Esophagus muscularis mucosa (tissue), 4 donors: ENCODE measurements around the gene DNAJC1.

Experiments
- CTCF ChIP-seq, 3 experiments: fragments of 200-600 bp in 2 of 3; fragments of 450-650 bp in 1 of 3; sonication (generic) in 2 of 3; IDR thresholded peaks; one replicate each; pipeline ENCODE4 v1.5.1; 2017 to 2019; ENCODE audit warnings: antibody characterized with exemption in 3 of 3, mild to moderate bottlenecking in 2 of 3, moderate library complexity in 1 of 3
- EP300 ChIP-seq: sonication (generic); formaldehyde crosslinking; IDR thresholded peaks from one replicate; pipeline ENCODE4 v1.6.1; 2017; ENCODE audit warnings: antibody characterized with exemption
- POLR2A ChIP-seq: fragments of 450-650 bp; IDR thresholded peaks from one replicate; pipeline ENCODE4 v1.6.1; 2017; ENCODE audit warnings: antibody characterized with exemption, moderate library complexity, mild to moderate bottlenecking, low read depth
- POLR2AphosphoS5 ChIP-seq, 2 donors: sonication (generic); formaldehyde crosslinking; IDR thresholded peaks; one replicate each; pipeline ENCODE4 v1.6.1; 2017; ENCODE audit warnings: antibody characterized with exemption in 2 of 2

GRCh38 chr10:21769041-21769440 is 234.5 kb downstream of the DNAJC1 start:
- TF ChIP-seq CTCF (IDR thresholded peaks at IDR 0.05) (no peak), EP300 (no peak), POLR2A (no peak), POLR2AphosphoS5 (IDR thresholded peaks at IDR 0.05) (no peak)
